GM13976 (cell line): ENCODE data around the gene AS3MT.
"Not testable (repeated sequence)": the region's sequence is repeated elsewhere in the genome, so short reads cannot be mapped to it uniquely, and the experiment has no call there.

Source experiments
- DNase-seq: peaks from one replicate; pipeline ENCODE4 v3.0.0; 2012; ENCODE audit warnings: low spot score
- in situ Hi-C: fragments of 300-500 bp; cut with MboI; formaldehyde crosslinking; loops from one replicate; pipeline ENCODE4 v1.12.0; 2022; ENCODE audit warnings: low sequenced_read_pairs, mixed read lengths, inconsistent platforms; ENCODE audit not compliant: unreplicated experiment
- TF ChIP-seq, protein P1 (sequence below): IDR thresholded peaks from 2 replicates; pipeline ENCODE4 v1.5.1; 2012; ENCODE audit warnings: borderline replicate concordance, mild to moderate bottlenecking; ENCODE audit not compliant: insufficient read depth; ENCODE audit errors: extremely low read depth, missing control alignments, control extremely low read depth

AS3MT gene

DNA sequence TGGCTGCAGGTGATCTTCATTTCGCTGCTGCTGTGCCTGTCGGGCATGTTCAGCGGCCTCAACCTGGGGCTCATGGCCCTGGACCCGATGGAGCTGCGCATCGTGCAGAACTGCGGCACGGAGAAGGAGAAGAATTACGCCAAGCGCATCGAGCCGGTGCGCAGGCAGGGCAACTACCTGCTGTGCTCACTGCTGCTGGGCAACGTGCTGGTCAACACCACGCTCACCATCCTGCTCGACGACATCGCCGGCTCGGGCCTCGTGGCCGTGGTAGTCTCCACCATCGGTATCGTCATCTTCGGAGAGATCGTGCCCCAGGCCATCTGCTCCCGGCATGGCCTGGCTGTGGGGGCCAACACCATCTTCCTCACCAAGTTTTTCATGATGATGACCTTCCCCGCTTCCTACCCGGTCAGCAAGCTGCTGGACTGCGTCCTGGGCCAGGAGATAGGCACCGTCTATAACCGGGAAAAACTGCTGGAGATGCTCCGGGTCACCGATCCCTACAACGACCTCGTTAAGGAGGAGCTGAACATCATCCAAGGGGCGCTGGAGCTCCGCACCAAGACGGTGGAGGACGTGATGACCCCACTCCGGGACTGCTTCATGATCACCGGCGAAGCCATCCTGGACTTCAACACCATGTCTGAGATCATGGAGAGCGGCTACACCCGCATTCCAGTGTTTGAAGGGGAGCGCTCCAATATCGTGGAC is 50.1 kb downstream of the AS3MT start:
- TF ChIP-seq, protein P1, sequence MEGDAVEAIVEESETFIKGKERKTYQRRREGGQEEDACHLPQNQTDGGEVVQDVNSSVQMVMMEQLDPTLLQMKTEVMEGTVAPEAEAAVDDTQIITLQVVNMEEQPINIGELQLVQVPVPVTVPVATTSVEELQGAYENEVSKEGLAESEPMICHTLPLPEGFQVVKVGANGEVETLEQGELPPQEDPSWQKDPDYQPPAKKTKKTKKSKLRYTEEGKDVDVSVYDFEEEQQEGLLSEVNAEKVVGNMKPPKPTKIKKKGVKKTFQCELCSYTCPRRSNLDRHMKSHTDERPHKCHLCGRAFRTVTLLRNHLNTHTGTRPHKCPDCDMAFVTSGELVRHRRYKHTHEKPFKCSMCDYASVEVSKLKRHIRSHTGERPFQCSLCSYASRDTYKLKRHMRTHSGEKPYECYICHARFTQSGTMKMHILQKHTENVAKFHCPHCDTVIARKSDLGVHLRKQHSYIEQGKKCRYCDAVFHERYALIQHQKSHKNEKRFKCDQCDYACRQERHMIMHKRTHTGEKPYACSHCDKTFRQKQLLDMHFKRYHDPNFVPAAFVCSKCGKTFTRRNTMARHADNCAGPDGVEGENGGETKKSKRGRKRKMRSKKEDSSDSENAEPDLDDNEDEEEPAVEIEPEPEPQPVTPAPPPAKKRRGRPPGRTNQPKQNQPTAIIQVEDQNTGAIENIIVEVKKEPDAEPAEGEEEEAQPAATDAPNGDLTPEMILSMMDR = no peak
- in situ Hi-C loops = loop anchor here (10.0 kb wide), 1 partner anchor 315 kb away; no protein-coding TSS in a partner anchor
- DNase-seq = peak; percentile 25

DNA sequence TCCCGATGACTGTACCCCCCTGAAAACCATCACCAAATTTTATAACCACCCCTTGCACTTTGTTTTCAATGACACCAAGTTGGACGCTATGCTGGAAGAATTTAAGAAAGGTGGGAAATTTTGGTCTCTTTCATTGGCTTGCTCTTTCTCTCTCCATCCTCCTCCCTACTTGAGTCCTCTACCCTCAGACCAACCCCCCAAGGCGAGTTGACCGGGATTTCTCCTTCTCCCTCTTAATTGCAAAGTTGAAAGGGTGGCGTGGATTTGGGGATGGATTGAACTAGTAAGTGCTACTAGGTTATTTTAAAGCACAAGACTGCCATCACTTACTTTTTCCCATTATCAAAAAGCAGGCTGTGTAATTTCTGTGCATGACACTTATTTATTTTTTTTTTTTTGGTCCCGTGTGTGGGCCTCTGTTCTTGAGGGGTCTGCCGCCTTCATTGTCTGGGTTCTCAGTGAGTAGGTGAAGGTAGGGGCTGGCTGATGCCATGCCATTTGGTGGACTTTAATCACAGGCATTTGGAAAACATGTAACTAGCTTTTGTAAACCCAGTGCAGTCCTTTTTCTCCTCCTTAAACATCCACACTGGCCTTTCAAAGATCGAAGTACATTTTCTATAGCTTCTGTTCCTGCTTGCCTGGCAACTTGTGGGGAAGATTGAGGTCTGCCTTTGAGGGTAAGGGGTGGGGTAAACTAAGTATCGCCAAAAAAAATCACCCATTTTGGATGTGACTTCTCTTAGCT is 50.9 kb downstream of the AS3MT start:
- DNase-seq = no peak
- in situ Hi-C loops = loop anchor here (10.0 kb wide), 2 partner anchors 125 to 315 kb away; no protein-coding TSS in a partner anchor
- TF ChIP-seq, protein P1 = no peak

DNA sequence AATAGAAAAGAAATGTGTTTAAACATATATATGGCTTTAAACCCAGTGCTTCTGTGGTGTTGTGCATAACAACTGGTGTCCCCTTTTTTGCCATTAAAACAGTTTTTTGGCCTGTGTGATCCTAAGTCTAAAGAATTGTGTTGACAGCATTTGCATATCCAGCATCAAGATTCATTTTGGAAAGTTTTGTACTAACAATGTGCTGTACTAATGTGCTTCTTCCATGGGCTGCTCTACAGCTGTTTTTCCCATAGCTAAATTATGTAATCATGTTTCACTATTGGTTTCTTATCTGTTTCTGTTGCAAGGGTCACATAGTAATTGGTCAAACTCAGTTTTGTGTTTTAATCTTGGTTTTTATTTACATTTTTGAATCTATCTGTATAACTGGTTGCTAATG is 54.3 kb downstream of the AS3MT start:
- TF ChIP-seq, protein P1 = no peak
- no peak for DNase-seq
- in situ Hi-C loops = loop anchor here (10.0 kb wide), 1 partner anchor 121 kb away; no protein-coding TSS in a partner anchor

DNA sequence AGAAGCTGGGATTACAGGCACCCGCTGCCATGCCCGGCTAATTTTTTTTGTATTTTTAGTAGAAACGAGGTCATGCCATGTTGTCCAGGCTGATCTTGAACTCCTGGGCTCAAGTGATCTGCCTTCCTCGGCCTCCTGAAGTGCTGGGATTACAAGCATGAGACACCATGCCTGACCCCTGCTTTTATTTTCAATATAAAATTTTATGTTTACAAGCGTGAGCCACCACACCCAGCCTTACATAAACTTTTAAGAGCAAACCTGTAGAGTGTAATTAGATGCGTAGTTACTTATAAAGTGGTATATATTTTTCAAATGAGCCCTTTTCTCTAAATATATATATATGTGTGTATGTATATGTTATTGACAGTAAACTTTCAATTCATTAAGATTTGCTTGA is 57.6 kb downstream of the AS3MT start:
- DNase-seq = no peak
- TF ChIP-seq, protein P1 = no peak
- in situ Hi-C loops = loop anchor here (10.0 kb wide), 1 partner anchor 118 kb away; no protein-coding TSS in a partner anchor

DNA sequence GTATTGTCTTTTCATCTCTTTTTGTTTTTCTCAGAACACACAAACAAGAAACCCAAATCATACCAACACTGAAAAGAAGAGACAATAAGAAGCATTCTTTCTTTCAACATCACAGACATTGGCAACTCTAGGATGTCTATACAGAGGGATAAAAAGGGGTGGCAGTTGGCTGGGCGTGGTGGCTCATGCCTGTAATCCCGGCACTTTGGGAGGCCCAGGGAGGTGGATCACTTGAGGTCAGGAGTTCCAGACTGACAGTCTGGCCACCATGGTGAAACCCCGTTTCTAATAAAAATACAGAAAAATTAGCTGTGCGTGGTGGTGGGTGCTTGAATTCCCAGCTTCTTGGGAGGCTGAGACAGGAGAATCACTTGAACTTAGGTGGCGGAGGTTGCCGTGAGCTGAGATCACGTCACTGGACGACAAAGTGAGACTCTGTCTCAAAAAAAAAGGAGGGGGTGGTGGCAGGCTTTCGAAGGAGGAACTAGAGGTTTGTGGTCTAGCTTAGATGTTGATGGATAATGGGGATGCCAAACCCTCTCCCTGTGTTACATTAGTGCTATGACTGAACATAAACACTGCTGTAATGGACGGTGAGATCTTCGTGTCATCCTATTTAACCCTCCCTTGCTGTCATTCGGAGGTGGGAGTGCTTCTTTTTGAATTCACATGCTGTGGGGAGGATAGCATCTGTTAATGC is 58.2 kb downstream of the AS3MT start:
- TF ChIP-seq, protein P1 = no peak

DNA sequence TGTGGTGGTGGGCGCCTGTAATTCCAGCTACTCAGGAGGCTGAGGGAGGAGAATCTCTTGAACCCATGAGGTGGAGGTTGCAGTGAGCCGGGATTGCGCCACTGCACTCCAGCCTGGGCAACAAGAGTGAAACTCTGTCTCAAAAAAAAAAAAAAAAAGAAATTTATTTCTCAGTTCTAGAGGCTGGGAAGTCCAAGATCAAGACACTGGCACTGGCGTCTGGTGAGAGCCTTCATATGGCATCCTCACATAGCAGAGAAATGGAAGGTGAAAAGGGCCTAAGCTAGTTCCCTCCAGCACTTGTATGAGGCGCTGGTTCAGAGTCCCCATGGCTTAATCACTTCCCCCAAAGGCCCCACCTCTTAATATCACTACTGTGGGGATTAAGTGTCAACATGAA is 59.2 kb downstream of the AS3MT start:
- in situ Hi-C loops = loop anchor here (10.0 kb wide), 1 partner anchor 116 kb away; no protein-coding TSS in a partner anchor
- DNase-seq = not testable (repeated sequence)

More for the DNA sequence above, 58.2 kb downstream of the AS3MT start:
- no peak for DNase-seq
- in situ Hi-C loops = loop anchor here (10.0 kb wide), 1 partner anchor 117 kb away; no protein-coding TSS in a partner anchor
